Measurements from ENCODE around the gene POLG2.

POLG2 gene

GRCh38 chr17:64515829-64516228 is 19.0 kb upstream of the POLG2 start:
- H3K27ac Mint-ChIP-seq, result peak overlapping the region; percentile 36
- no peaks in the 10 kb centered on the region for H3K27me3 Mint-ChIP-seq
- H3K36me3 Mint-ChIP-seq (ENCODE audit: low read depth), result peaks cover 92% of the 10 kb centered on the region
- peaks cover 32% of the 10 kb centered on the region for H3K4me1 Mint-ChIP-seq (ENCODE audit: low read depth)
- no peak for DNase-seq
- H3K4me3 Mint-ChIP-seq, result no peak overlapping the region
- no peaks in the 10 kb centered on the region for H3K9me3 Mint-ChIP-seq

DNA sequence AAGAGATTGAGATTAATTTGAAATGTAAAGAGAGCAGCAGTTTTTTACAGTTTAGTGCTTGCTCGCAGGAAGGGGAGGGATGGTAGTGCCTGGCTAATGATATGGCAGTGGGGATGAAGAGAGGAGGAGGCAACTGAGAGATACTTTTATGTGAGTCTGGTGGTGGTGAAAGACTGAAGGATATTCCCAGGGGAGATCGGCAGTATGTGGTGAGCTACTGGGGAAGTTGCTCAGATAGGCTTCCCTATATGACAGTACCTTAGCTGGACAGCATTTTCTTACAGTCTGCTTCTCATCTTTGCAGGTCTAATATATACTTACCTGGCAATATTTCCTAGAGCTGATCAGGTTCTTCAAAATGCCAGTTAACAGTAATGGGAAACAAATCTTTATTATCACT is 18.6 kb upstream of the POLG2 start:
- H3K4me1 Mint-ChIP-seq (ENCODE audit: low read depth), result peaks cover 32% of the 10 kb centered on the region

DNA sequence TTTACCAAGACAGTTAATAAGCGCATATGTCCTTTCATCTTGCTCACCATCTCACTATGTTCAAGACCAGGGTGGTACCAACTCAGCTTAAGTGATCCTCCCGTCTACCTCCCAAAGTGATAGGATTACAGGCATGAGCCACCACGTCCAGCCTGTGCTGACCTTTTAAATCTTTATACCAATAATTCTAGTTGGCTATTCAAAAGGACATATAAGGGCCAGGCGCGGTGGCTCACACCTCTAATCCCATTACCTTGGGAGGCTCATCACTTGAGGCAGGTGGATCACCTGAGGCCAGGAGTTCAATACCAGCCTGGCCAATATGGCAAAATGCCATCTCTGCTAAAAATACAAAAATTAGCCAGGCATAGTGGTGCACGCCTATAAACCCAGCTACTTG is 12.3 kb upstream of the POLG2 start:
- DNase-seq, result no peak
- no peaks in the 10 kb centered on the region for H3K27me3 Mint-ChIP-seq
- no peak overlapping the region for H3K4me3 Mint-ChIP-seq
- no peak overlapping the region for H3K27ac Mint-ChIP-seq
- H3K9me3 Mint-ChIP-seq, result no peaks in the 10 kb centered on the region
- peaks cover 39% of the 10 kb centered on the region for H3K4me1 Mint-ChIP-seq (ENCODE audit: low read depth)
- peaks cover 90% of the 10 kb centered on the region for H3K36me3 Mint-ChIP-seq (ENCODE audit: low read depth)

More for the DNA sequence above, 18.6 kb upstream of the POLG2 start:
- no peak for DNase-seq
- Mint-ChIP-seq H3K9me3 (no peaks in the 10 kb centered on the region), H3K4me3 (no peak overlapping the region), H3K27me3 (no peaks in the 10 kb centered on the region), H3K27ac (peak overlapping the region; percentile 36), H3K36me3 (ENCODE audit: low read depth) (peaks cover 92% of the 10 kb centered on the region)

DNA sequence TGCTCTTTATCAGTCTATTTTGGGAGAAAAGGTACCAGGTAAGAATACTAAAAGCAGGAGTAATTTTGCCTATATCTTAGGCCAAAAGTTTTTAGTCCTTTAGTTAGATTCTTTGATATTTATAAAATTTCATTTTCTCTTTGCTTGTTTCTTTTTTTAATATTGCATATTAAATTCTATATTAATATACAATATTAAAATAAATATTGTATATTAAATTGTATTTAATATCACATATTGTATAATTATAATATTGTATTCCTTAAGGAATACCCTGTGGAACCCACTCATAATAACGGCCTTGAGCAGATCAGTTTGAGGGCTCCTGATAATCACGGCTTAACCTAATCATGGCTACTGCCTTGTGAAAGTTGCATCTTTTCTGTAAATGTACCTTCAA is 11.8 kb upstream of the POLG2 start:
- Mint-ChIP-seq H3K36me3 (ENCODE audit: low read depth) (peaks cover 90% of the 10 kb centered on the region), H3K27ac (peak overlapping the region; percentile 57), H3K4me1 (ENCODE audit: low read depth) (peaks cover 42% of the 10 kb centered on the region), H3K9me3 (no peaks in the 10 kb centered on the region), H3K27me3 (no peaks in the 10 kb centered on the region), H3K4me3 (peak overlapping the region; percentile 98)
- no peak for DNase-seq

DNA sequence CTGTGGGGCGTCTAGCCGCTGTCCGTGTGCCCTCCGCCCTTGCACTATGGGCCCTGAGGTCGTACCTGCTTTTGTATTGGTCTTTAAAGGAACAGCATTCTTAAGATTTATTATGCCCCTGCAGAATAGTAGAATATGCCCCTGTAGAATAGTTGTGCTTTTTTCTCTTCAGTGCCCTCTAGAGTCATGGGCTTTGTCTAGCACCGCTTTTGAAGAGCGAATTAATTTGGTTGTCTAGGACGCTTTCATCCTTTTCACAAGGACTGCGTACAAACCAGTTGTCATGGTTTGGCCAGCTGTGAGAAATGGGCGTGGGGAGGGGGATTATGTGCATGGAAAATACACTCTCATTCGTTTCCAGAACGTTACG is 10.5 kb upstream of the POLG2 start:
- no peaks in the 10 kb centered on the region for H3K9me3 Mint-ChIP-seq

GRCh38 chr17:64506576-64507412 is 9.9 kb upstream of the POLG2 start, which contains the start of gene CEP95:
TSS of gene CEP95 (plus strand) at chr17:64506977. CDS start at chr17:64507098, 121 bp downstream.
- Mint-ChIP-seq H3K36me3 (ENCODE audit: low read depth) (peaks cover 91% of the 10 kb centered on the region), H3K4me3 (peak within 1 kb of the TSS; percentile 98), H3K27ac (peak within 1 kb of the TSS; percentile 100), H3K4me1 (ENCODE audit: low read depth) (peaks cover 50% of the 10 kb centered on the region), H3K27me3 (no peaks in the 10 kb centered on the region), H3K9me3 (no peaks in the 10 kb centered on the region)
- peak; percentile 96 for DNase-seq

More for the DNA sequence above, 10.5 kb upstream of the POLG2 start:
- Mint-ChIP-seq H3K4me3 (peak overlapping the region; percentile 98), H3K4me1 (ENCODE audit: low read depth) (peaks cover 48% of the 10 kb centered on the region), H3K27ac (peak overlapping the region; percentile 100), H3K27me3 (no peaks in the 10 kb centered on the region), H3K36me3 (ENCODE audit: low read depth) (peaks cover 90% of the 10 kb centered on the region)
- peak; percentile 35 for DNase-seq

DNA sequence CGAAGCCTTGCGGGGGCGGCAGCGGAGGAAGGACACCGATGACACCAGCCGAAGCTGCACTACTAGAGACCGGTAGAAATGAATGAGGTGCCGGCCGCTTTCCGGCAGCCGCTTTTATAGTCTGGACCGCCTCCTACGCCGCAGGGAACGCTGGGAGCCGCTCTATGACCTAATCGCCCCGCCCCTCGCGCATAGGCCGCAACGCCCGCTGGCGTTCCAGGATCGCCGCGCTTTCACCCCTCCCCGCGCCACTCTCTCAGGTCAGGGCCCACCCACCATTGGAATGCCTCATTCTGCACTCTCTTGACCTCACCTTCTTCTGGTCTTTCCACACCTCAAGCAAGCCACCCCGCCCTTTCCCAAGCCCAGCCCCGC is 9.3 kb upstream of the POLG2 start, which contains the start of gene DDX5:
Gene DDX5, minus strand, starts transcription at position 89 of the 375 bp plus-strand sequence. CDS start 170 bp downstream, outside the sequence.
- peak within 1 kb of the TSS; percentile 98 for H3K4me3 Mint-ChIP-seq
- H3K4me1 Mint-ChIP-seq (ENCODE audit: low read depth), result peaks cover 54% of the 10 kb centered on the region
- no peaks in the 10 kb centered on the region for H3K9me3 Mint-ChIP-seq
- peaks cover 91% of the 10 kb centered on the region for H3K36me3 Mint-ChIP-seq (ENCODE audit: low read depth)
- no peaks in the 10 kb centered on the region for H3K27me3 Mint-ChIP-seq
- peak within 1 kb of the TSS; percentile 100 for H3K27ac Mint-ChIP-seq
- peak; percentile 98 for DNase-seq

GRCh38 chr17:64505340-64506200 is 8.7 kb upstream of the POLG2 start:
- no peaks in the 10 kb centered on the region for H3K9me3 Mint-ChIP-seq

GRCh38 chr17:64504769-64505339 is 8.0 kb upstream of the POLG2 start:
- peak overlapping the region; percentile 100 for H3K27ac Mint-ChIP-seq
- peaks cover 91% of the 10 kb centered on the region for H3K36me3 Mint-ChIP-seq (ENCODE audit: low read depth)
- H3K27me3 Mint-ChIP-seq, result no peaks in the 10 kb centered on the region
- H3K4me1 Mint-ChIP-seq (ENCODE audit: low read depth), result peaks cover 65% of the 10 kb centered on the region
- H3K4me3 Mint-ChIP-seq, result peak overlapping the region; percentile 98
- DNase-seq, result no peak
- no peaks in the 10 kb centered on the region for H3K9me3 Mint-ChIP-seq

More at GRCh38 chr17:64505340-64506200, 8.7 kb upstream of the POLG2 start:
- Mint-ChIP-seq H3K27ac (peak overlapping the region; percentile 100), H3K27me3 (no peaks in the 10 kb centered on the region), H3K36me3 (ENCODE audit: low read depth) (peaks cover 91% of the 10 kb centered on the region), H3K4me1 (ENCODE audit: low read depth) (peaks cover 60% of the 10 kb centered on the region), H3K4me3 (peak overlapping the region; percentile 98)
- DNase-seq, result peak; percentile 87

DNA sequence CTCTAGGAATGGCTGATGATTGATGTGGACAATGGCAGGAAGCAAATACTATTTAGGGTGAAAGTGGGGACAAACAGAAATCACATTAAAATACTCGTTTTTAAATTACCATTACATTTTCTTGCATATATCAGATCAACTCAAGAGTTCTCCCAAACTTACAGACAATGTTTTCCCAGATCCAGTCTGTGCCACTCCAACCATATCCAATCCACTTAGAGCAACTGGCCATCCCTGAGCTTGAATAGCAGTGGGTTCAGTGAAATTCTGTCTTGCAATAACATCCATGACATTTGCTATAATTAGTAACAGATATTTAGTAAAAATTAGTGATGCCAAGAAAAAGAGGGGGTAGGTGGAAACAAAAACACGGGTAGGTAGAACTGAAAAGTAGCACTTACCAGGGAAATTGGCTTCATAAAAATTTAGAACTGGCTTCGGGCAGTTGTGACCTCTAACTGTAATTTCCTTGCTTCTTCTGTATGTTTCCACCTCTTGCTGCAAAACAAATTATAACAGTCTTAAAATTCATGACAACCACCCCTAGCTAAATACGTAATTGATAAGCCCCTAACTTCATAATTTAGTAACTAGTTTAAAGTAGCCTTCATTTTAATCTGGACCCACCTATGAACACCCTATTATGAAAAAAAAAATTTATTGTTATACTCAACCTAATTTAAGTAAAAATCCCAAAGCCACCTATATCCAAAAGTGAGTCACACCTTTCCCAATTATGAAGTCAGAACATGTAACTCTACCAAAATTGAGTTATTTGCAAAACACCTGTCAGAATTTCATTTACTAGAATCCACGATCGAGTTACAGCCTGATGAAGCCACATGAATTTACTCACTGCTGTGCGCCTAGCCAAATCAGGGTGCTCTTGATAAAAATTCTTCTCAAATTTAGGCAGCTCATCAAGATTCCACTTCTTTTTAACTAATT is 7.2 kb upstream of the POLG2 start:
- Mint-ChIP-seq H3K36me3 (ENCODE audit: low read depth) (peaks cover 93% of the 10 kb centered on the region), H3K4me3 (peak overlapping the region; percentile 98), H3K4me1 (ENCODE audit: low read depth) (peaks cover 70% of the 10 kb centered on the region), H3K9me3 (no peaks in the 10 kb centered on the region), H3K27me3 (no peaks in the 10 kb centered on the region), H3K27ac (peak overlapping the region; percentile 100)
- no peak for DNase-seq

DNA sequence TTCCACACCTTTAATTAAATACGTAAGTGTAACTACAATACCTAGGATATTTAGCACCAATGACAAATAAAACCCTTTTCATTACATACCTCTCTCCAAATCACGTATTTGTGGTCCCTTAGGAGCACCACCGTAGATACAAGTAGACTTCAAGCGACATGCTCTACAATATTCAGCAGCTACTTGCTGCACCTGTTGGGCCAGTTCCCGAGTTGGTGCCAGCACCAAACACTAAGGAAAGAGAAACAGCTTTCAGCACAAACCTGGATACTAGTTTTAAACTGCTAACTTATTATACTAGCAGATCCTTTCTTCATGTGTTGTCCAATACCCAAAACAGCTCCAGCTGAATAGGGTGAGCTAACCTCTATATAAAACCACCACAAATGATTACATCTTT is 6.5 kb upstream of the POLG2 start:
- no peaks in the 10 kb centered on the region for H3K9me3 Mint-ChIP-seq
- peak overlapping the region; percentile 100 for H3K27ac Mint-ChIP-seq
- H3K4me3 Mint-ChIP-seq, result peak overlapping the region; percentile 98
- no peaks in the 10 kb centered on the region for H3K27me3 Mint-ChIP-seq
- no peak for DNase-seq
- peaks cover 71% of the 10 kb centered on the region for H3K4me1 Mint-ChIP-seq (ENCODE audit: low read depth)
- H3K36me3 Mint-ChIP-seq (ENCODE audit: low read depth), result peaks cover 95% of the 10 kb centered on the region

DNA sequence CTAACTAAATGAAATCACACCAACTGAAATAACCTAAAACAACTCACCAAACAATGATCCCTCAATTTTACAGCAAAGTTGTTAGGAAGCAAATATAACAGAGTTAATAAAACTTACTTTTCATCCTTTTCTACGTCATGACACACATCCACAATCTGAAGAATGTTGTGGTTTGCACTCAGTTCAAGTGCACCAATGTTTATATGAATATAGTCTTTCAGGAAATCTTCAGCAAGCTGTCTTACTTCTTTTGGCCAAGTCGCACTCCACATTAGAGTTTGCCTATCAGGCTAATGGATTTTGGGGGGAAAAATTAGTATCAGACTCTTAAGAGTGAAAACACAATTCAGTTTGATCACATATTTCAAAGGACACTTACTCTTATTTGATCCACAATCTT is 6.0 kb upstream of the POLG2 start:
- H3K27me3 Mint-ChIP-seq, result no peaks in the 10 kb centered on the region
- H3K9me3 Mint-ChIP-seq, result no peaks in the 10 kb centered on the region
- DNase-seq, result no peak
- peak overlapping the region; percentile 100 for H3K27ac Mint-ChIP-seq
- H3K36me3 Mint-ChIP-seq (ENCODE audit: low read depth), result peaks cover 98% of the 10 kb centered on the region
- H3K4me3 Mint-ChIP-seq, result peak overlapping the region; percentile 98
- peaks cover 73% of the 10 kb centered on the region for H3K4me1 Mint-ChIP-seq (ENCODE audit: low read depth)

DNA sequence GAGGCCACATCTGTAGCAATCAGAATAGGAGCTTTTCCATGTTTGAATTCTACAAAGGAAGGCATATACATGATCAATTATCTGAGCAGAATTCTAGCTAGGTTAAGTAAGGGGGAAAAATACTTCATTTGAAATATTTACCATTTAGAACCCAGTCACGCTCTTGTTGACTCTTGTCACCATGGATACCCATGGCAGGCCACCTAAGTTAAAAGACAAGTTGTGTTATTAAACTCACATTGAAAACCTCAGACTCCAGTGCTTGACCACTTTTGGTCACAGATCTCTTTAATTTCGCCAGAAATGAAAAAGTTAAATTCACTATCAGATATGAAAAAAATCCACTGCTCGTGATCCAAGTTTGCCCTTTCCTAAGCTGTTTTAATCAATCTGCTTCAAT is 5.2 kb upstream of the POLG2 start:
- Mint-ChIP-seq H3K27ac (peak overlapping the region; percentile 100), H3K9me3 (no peaks in the 10 kb centered on the region), H3K4me1 (ENCODE audit: low read depth) (peaks cover 76% of the 10 kb centered on the region), H3K27me3 (no peaks in the 10 kb centered on the region), H3K36me3 (ENCODE audit: low read depth) (peaks cover 97% of the 10 kb centered on the region), H3K4me3 (peak overlapping the region; percentile 98)
- no peak for DNase-seq

Data from activated T-cell treated with anti-CD3 and anti-CD28 coated beads, Interleukin-2, amount 50 U/mL, for 24 hours (primary cell).